GM19351 (cell line): ENCODE results near the gene PHTF1.
A peak's percentile ranks its signal among the peaks of the same experiment; 100 is the strongest.

ENCODE experiments used
- ATAC-seq: cut with Tn5 transposase; IDR thresholded peaks from one replicate; pipeline ENCODE4 v1.9.1; 2021; ENCODE audit warnings: mild to moderate bottlenecking, moderate library complexity; ENCODE audit not compliant: unreplicated experiment

The PHTF1 gene

DNA sequence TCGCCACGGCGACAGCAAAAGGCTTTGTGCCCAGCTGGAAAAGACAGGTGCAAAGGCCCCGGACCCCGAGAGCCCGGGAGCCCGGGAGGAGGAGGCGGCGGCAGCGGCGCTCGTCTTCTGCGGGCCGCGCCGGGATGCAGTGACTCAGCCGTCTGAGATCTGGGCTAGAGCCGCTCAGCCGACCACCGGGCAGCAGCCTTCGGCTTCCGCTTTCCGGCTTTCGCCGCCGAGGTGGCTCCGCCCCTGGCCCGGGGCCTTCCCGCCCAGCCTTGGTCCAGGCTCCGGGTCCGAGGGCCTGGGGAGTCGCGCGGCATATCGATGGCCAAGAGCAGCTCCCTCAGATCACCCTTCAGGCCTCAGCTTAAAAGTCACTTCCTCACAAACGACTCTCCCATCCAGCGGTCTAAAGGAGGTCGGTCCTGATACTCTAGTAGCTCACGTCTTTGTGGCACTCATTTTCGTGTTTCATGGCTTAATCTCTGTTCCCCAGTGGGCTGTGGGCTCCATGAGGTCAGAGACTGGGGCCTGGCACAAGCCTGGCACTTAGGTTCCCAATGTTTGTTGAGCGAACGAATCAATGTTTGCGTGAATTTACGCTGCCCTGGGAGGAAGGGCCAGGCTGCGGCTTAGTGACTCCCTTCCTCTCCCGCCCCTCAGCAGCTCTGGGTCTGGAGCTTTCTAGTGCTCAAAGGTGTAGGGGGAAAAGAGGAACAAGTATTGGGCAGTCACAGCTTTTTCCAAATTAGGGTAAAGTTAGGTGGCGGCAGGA, at the start of gene PHTF1:
PHTF1 (minus strand) TSS at position 154 of the 769 bp plus-strand sequence. CDS start 783 bp downstream, outside the sequence.
- peak; percentile 81 for ATAC-seq

DNA sequence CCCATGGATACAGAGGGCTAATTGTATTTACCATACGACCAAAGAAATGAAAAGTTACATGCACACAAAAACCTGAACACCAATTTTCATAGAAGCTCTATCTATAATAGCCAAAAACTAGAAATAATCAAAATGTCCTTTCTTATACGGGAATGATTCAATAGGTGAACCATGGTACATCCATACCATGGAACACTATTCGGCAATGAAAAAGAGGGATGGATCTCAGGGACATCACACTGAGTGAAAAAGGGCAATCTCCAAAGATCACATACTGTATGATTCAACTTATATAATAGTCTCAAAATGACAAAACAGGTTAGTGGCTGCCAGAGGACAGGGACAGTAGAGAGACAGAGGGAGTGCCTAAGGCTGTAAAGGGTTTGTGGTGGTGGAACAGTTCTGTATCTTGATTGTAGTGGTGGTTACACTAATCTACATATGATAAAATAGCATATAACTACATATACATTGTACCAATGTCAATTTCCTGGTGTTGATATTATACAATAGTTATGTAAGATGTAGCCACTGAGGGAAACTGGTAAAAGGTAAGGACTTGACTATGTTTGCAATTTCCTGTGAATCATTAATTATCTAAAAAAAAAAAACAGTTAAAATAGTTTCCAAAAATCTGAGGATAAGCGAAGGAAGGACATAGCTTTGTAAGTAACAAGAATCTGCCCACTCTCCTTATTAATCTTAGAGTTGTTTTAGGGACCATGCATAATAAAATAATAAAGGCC, 49.3 kb upstream of the PHTF1 start:
- no peak for ATAC-seq

DNA sequence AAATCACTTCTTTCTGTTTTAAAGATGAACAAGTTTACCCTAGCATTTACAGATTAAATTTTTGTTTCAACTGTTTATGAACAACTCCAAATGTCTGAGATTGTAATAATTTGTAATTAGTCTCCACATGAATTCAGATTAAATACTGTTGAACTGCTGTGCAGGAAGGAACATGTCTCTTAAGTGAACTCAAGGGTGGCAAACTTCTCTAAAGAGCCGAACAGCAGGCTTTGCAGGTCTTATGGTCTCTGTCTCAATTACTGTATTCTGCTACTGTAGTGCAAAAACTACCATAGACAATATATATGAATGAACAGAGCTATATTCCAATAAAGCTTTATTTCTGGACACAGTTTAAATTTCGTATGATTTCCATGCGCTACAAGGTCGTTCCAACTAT, 46.4 kb upstream of the PHTF1 start:
- ATAC-seq: no peak

DNA sequence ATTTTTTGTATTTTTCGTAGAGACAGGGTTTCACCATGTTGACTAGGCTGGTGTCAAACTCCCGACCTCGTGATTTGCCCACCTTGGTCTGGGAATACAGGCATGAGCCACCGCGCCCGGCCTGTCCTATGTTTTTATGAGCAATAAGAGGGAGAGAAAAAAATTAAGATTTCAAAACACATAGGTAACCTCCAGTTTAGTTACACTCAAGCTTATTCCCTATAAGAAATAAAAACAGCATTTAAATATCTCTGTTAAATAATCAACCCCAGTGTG, 45.9 kb upstream of the PHTF1 start:
- ATAC-seq: no peak

DNA sequence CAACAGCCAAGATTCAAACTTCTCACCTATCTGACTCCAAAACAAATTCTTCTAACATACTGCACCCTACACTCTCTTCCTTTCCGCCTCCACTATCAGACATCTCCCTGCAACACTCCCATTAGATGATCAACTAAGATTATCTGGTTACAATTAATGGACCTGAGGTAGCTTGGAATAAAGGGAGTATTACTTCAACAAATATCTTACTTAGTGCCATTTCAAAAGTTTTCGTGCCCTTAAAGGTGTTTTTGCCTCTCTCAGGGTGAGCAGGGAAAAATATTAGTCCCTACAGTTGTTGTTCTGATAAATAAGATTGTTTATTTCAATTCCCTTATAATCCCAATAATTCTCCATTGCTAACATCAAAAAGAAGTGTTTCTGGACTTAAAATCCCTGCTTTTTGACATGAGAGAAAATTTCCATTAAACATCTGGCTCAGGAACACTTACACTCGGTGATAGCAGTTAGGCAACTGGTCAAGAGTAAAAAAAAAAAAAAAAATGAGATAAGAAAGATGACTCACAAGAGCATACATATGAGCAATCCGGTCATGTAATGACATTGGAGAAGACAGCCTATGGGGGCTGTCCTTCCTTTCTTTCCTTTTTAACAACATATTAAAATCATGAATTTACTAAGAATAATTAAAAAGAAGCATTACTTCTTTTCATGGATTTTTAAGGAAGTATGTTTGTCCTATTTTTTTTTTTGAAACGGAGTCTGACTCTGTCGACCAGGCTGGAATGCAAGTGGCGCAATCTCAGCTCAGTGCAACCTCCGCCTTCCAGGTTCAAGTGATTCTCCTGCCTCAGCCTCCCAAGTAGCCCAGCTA, 45.4 kb upstream of the PHTF1 start:
- no peak for ATAC-seq

DNA sequence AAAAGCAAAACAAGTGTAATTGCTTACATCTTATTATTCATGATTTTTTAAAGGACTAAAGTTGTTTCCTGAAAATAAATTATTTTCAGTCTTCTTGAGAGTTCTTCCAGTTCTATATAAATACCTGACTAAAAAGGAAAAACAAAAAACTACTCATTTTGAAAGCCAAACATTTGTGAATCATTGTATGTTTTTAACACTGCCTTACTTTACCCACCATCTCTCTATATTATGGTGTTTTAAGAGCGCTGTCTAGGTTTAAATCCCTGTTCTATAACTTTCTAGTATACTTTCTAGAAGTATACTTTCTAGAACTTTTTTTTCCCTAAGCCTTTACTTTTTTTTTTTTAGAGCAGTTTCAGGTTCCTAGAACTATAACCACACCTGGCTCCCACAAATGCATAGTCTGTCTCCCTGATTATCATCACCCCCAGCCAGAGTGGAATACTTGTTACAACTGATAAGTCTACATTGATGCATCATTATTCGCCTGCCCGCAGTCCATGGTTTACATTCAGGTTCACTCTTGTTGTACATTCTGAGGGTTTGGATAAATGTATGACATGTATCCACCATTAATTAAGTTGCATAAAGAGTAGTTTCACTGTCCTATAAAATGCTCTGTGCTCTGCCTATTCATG, 43.2 kb upstream of the PHTF1 start:
- no peak for ATAC-seq

DNA sequence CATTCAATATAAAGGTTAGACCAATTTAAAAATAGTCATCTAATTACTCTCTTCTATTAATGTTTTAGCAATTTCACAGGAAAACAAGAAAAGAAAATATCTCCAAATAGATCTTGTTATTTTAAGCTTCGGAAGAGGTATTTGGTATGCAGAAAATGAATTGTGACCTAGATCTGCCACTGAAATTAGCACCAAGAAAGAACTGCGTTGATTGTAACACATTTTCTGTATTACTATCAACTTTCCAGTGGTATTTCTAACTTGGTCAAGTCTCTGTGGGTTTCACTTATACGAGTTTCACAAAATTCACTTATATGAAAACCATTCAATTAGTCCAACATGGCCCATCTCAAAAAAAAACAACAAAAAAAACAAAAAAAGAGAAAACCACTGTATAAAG, 41.2 kb upstream of the PHTF1 start:
- ATAC-seq: no peak

DNA sequence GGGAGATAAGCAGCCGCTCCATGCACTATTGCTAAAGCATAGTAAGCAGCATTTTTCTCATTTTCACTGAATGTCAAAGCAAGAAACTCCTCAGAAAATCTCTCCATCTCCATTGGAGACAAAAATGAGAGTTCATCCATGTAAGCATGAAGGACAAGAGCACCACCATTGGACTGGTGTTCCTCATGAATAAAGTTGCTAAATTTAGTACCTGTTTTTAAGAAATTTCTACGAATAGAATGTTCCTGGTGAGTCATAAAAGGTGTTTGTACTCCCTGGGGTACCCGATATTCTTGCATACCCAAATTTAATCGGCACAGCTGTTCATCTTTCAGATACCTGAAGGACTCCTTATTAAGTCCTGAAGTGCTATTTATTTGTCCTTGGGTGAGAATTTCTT, 38.2 kb upstream of the PHTF1 start:
- no peak for ATAC-seq

DNA sequence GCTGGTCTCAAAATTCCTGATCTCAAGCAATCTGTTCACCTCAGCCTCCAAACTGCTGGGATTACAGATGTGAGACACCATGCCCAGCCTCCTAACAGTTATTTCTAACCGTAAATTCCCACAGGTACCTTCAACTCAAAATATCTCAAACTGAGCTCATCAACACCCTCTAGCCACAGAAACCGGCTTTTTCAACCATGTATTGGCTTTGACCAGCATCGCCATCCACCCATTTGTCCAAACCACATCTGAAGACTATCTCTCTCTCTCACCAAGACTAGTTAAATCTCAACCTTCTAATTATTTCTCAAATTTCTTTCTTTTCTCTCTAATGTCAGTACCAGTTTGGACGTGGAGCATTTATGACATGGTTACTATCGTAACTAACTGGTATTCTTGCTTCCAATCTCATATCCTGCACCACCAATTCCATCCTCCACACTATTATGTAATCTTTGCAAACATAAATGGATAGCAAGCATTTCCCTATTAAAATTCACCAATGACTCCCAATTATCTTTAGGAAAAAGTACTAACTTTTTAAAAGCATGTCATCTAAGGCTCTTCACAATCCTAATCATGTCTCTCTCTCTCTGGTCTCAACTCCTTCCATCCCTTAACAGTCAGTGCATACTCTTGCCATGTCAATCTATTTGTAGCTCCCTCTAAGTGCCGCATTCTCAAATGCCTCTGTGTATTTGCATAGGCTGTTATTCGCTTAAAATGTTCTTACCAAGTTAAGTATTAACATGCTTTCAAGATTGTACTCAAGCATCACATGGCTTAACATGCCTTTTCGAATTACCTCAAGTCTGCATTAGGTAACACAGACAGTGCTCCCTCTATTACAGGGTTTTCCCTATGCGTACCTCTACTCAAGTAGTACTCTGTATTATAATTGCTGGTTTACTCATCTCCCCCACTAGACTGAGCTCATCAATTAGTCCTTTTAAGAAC, 34.9 kb upstream of the PHTF1 start:
- no peak for ATAC-seq

DNA sequence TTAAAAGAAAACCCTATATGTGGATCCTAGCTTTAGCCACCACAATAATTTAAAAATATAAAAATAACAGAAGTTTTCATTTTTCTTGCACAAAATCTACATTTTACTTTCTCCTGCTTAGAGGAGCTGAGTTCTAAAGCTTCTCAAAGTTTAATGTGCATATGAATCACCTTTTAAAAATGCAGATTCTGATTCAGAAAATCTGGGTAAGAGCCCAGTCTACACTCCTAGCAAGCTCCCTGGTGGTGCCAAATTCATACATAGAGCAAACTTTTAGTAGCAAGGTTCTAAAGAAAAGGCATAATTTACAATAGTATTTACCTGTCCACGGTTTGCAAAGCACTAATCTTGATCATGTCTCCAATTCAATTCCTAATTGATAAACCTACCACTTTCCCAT, 33.7 kb upstream of the PHTF1 start:
- no peak for ATAC-seq

DNA sequence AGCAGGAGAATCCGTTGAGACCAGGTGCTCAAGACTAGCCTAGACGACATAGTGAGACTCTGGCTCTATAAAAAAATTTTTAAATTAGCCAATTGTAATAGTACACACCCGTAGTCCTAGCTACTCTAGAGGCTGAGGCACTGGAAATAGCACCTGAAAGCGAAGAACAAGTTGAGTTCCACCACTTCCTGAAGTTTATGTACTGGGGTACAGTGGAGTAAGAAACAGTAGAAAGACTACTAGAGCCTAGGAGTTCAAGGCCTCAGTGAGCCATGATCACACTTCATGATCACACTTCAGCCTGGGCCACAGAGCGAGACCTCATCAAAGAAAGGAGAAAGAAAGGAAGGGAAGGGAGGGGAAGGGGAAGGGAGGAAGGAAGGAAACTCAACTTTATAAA, 33.2 kb upstream of the PHTF1 start:
- no peak for ATAC-seq

DNA sequence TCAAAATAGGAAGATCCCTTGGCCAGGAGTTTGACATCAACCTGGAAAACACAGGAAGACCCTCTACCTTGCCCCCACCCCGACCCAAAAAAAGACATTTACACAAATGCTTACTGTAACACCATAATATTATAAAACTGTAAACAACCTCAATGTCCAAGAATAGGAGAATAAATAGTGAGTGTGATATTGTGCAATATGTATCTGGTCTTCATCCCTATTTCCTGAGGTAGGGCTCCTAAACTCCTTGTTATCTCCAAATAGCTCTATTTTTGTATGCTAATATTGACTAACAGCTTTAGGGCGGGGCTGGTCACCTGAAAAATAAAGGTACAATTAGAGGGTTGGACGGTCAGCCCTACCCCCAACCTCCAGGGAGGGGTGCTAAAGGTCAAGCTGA, 29.5 kb upstream of the PHTF1 start:
- ATAC-seq: no peak

DNA sequence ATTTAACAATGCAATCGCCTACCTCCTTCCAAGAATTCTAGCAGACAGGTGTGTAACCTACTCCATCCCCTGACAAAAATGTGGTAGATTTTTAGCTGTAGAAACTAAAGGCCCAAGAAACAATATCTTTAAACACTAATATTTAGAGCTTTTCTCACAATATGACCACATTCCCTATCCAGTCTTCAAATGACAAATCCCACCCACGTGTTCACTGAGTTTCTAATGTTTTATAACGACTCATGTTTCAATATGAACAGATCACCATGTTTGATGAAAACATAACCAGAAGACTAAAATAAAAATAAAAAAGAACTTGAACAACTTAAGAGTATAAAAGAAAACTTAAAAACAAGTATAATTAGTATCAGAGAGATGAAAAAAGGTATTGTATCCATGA, 28.4 kb upstream of the PHTF1 start:
- no peak for ATAC-seq

DNA sequence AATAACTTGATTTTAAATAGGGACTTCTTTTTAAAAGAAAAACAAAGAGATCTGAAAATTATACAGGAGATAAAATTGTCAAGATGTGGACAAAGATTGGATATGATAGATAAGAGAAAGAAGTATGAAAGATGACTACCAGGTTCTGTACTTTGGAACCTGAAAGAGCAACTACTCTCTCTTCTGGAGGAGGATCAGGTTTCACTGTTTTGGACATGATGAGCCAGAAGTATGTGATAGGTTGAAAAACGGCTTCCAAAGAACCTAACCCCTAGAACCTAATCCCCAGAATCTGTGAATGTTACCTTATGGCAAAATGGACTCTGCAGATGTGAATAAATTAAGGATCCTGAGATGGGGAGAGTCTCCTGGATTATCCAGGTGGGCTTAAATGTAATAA, 26.8 kb upstream of the PHTF1 start:
- ATAC-seq: no peak

DNA sequence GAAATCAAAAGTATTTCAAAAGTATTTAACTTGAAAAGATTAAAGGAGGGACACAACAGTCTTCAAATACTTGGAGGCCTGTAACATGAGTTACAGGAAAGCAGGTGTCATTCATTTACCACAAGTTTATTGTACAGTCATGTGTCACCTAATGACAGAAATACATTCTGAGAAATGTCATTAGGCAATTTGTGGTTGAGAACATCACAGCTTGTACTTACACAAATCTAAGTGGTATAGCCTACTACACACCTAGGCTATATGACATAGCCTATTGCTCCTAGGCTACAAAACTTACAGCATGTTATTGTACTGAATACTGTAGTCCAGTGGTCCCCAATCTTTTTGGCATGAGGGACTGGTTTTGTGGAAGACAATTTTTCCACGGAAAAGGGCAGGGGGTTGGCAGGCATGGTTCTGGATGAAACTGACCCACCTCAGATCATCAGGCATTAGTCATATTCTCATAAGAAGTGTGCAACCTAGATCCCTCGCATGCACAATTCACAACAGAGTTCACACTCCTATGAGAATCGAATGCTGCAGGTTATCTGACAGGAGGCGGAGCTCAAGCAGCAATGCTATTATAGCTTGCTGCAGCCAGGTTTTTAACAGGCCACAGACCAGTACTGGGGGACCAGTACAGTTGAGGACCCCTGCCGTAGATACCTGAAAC, 25.0 kb upstream of the PHTF1 start:
- ATAC-seq: peak; percentile 88

DNA sequence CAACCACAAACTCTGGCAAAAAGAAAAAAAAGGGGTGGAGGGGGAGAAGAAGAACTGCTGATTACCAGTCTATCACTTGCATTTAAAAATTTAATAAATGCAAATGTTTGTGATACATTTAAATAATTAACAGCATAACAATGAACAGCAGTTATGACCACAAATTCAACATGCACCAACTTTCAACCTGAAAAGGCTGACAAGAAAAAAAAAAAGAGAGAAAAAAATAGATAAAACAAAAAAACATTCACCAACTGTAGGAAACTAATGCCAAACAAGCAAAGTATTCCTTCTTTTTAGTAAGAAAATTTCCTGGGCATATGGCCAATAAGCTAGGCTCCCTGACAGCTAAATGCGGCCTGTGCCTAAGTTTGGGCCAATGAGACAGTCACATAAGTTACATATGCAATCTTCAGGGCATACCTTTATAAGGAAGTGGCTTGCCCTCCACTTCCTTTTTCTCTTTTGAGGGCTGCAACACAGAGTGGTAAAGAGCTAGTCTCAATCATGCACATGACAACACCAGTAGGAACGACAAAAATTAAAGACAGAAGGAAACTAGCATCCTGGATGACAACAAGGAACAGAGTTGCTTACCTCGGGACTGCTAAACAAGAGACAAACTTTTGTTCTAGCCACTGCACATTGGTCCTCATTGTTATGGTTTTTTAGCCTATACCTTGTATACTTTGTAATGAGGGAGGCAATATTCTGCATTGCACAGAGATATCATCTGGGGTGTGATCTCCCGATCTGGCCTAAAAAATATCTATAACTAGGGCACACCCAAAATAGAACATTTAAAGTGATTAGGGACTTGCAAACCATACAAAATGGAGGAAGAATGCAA, 24.2 kb upstream of the PHTF1 start:
- ATAC-seq: peak; percentile 61

DNA sequence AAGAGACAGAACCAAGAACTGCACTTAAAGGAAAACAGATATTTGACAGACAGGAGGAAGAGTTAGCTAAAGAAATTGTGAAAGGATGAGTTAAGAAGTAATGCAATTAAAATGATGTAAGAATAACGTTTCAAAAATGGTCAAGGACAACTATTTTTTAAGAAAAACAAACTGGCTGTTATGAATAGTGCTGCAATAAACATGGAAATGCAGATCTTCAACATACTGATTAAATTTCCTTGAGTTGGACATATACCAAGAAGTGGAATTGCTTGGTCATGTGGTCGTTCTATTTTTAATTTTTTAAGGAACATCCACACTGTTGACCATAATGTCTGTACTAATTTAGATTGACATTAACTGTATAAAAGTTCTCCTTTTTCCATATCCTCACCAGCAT, 23.1 kb upstream of the PHTF1 start:
- ATAC-seq: no peak

DNA sequence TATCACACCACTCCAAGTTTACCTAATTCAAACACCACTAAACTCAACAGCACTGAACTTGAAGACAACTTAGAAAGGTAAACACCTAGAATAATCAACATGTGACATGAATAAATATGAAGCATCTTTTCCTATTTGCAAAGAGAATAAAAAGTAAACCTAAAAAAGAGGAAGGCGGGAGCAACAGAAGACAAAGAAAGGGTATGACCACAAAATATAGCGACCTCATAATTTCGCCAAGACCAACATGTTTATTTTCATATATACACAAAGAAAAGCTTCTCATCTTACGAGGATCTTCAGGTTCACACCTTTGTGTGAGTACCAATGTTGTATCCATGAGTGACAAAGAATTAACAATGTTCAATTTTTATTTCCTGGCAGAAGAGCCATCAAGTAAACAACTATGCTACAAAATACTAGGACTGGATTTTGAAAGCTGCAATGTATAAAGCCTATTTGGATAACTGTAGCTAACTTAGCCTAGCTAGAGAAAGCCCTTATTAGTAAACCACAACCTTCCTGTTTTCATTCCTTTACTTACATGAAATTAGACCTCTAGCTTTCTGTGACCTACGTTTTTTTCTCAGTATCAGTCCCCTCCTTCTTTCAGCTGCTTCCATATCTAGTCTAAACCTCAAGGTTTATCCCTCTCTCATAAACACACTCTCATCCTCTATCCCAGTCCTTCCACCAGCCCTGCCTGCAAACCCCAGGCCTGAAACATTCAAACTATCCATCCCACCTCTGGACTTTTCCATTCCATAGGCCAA, 21.3 kb upstream of the PHTF1 start:
- peak; percentile 42 for ATAC-seq
